CD14-positive monocyte (primary cell): Measurements from ENCODE around the gene MYPN. TPM values are rescaled to one million over a fixed set of nuclear protein-coding genes. Genes with fewer than 3 reads are reported as not detected.

Experiments
- DNase-seq, 3 donors: peaks; one replicate each; pipeline ENCODE4 v3.0.0-alpha.2; 2011 to 2022
- H2AFZ ChIP-seq: 2 replicates; pipeline ENCODE4 v1.6.0; 2012; ENCODE audit warnings: mild to moderate bottlenecking, low read depth, low read length, inconsistent platforms; ENCODE audit not compliant: insufficient read depth, poor library complexity, severe bottlenecking
- H3K27ac ChIP-seq, 2 donors: 1 replicate in 1 of 2; 2 replicates in 1 of 2; pipeline ENCODE4 v1.5.1; 2012 to 2013; ENCODE audit warnings: low read length in 2 of 2, control low read depth in 1 of 2, inconsistent platforms in 1 of 2, low read depth in 1 of 2, mild to moderate bottlenecking in 1 of 2
- H3K27me3 ChIP-seq, 2 donors: one replicate each; pipeline versions ENCODE4 v1.6.0 to v1.6.1; 2011 to 2013; ENCODE audit warnings: low read length in 2 of 2; ENCODE audit not compliant: control insufficient read depth in 2 of 2, insufficient read depth in 2 of 2
- H3K36me3 ChIP-seq, 2 donors: replicated peaks in 1 of 2; 1 replicate in 1 of 2; 2 replicates in 1 of 2; pipeline versions ENCODE4 v1.5.1 to v1.6.1; 2012 to 2013; ENCODE audit warnings: low read length in 2 of 2, control low read depth in 1 of 2, inconsistent platforms in 1 of 2, mild to moderate bottlenecking in 1 of 2; ENCODE audit not compliant: insufficient read depth in 2 of 2, control insufficient read depth in 1 of 2
- H3K4me1 ChIP-seq, 2 donors: 1 replicate in 1 of 2; 2 replicates in 1 of 2; pipeline versions ENCODE4 v1.5.1 to v1.6.1; 2012 to 2013; ENCODE audit warnings: low read length in 2 of 2, control low read depth in 1 of 2, inconsistent platforms in 1 of 2, mild to moderate bottlenecking in 1 of 2, moderate library complexity in 1 of 2; ENCODE audit not compliant: insufficient read depth in 2 of 2, control insufficient read depth in 1 of 2
- H3K4me2 ChIP-seq: replicated peaks from 2 replicates; pipeline ENCODE3; 2012; ENCODE audit warnings: low read length, moderate library complexity, mild to moderate bottlenecking; ENCODE audit not compliant: poor library complexity, severe bottlenecking; ENCODE audit errors: extremely low read depth
- H3K4me3 ChIP-seq, 3 experiments: fragments of 200-600 bp in 1 of 3; sonication (generic) in 1 of 3; replicated peaks in 1 of 3; 1 replicate in 2 of 3; 2 replicates in 1 of 3; pipeline ENCODE4 v1.5.1; 2011 to 2013; ENCODE audit warnings: low read length in 3 of 3, mild to moderate bottlenecking in 3 of 3, control low read depth in 2 of 3, low read depth in 2 of 3, inconsistent platforms in 1 of 3, moderate library complexity in 1 of 3
- H3K79me2 ChIP-seq: 2 replicates; pipeline ENCODE4 v1.6.0; 2012; ENCODE audit warnings: mild to moderate bottlenecking, control low read depth, inconsistent platforms, low read length, moderate library complexity; ENCODE audit not compliant: insufficient read depth
- H3K9ac ChIP-seq: 2 replicates; pipeline ENCODE4 v1.6.0; 2017; ENCODE audit warnings: low read length, mild to moderate bottlenecking; ENCODE audit not compliant: insufficient read depth, poor library complexity, severe bottlenecking
- H3K9me3 ChIP-seq, 2 donors: replicated peaks in 1 of 2; 1 replicate in 1 of 2; 2 replicates in 1 of 2; pipeline versions ENCODE4 v1.5.1 to v1.6.1; 2012 to 2013; ENCODE audit warnings: low read length in 2 of 2, control low read depth in 1 of 2; ENCODE audit not compliant: control insufficient read depth in 1 of 2, insufficient read depth in 1 of 2
- H4K20me1 ChIP-seq: 2 replicates; pipeline ENCODE4 v1.6.0; 2012; ENCODE audit warnings: mild to moderate bottlenecking, low read length, control low read depth, moderate library complexity; ENCODE audit not compliant: insufficient read depth
- H3K27ac Mint-ChIP-seq, 7 donors: one replicate each; pipeline ENCODE4 v1.8.0; 2020; ENCODE audit warnings: mild to moderate bottlenecking in 7 of 7, mixed read lengths in 7 of 7, moderate library complexity in 6 of 7, inconsistent platforms in 2 of 7
- H3K27me3 Mint-ChIP-seq, 3 donors: one replicate each; pipeline ENCODE4 v1.8.0; 2021 to 2022; ENCODE audit warnings: low read depth in 3 of 3, mild to moderate bottlenecking in 3 of 3, mixed read lengths in 3 of 3, moderate library complexity in 3 of 3, inconsistent platforms in 1 of 3
- H3K36me3 Mint-ChIP-seq, 2 donors: one replicate each; pipeline ENCODE4 v1.8.0; 2020; ENCODE audit warnings: mixed read lengths in 2 of 2, inconsistent platforms in 1 of 2, mild to moderate bottlenecking in 1 of 2
- H3K4me1 Mint-ChIP-seq: one replicate; pipeline ENCODE4 v1.8.0; 2020; ENCODE audit warnings: mild to moderate bottlenecking, mixed read lengths
- H3K4me3 Mint-ChIP-seq, 2 donors: one replicate each; pipeline ENCODE4 v1.8.0; 2020; ENCODE audit warnings: mild to moderate bottlenecking in 2 of 2, mixed read lengths in 2 of 2, moderate library complexity in 1 of 2
- H3K9me3 Mint-ChIP-seq, 7 donors: one replicate each; pipeline ENCODE4 v1.8.0; 2020 to 2022; ENCODE audit warnings: mixed read lengths in 7 of 7, mild to moderate bottlenecking in 6 of 7, moderate library complexity in 6 of 7, inconsistent platforms in 2 of 7
- WGBS: methylation state at CpG from one replicate; pipeline ENCODE4 v1.1.5; 2013; ENCODE audit warnings: missing lambda C conversion rate; ENCODE audit not compliant: insufficient coverage; 5-methylcytosine and 5-hydroxymethylcytosine counted together
- intact Hi-C, 2 donors: fragments of 100-400 bp; cut with micrococcal nuclease; formaldehyde crosslinking; loops; one replicate each; pipeline versions ENCODE4 v1.15.0 to v1.15.1; 2023
- polyA plus RNA-seq, 3 donors: library from polyadenylated mRNA; depleted of rRNA in 1 of 3; unstranded in 2 of 3; stranded (reverse) in 1 of 3; fragments of 300-500 nt in 2 of 3; fragments of >200 nt in 1 of 3; fragmentation: Illumina TruSeq in 2 of 3; gene quantifications; 1 replicate in 2 of 3; 2 replicates in 1 of 3; pipeline ENCODE4 v1.2.3, GENCODE V29; 2012 to 2021
- TF ChIP-seq, protein P1 (sequence below): fragments of 200-600 bp; IDR thresholded peaks from one replicate; pipeline ENCODE4 v1.8.0; 2022; ENCODE audit warnings: antibody characterized with exemption, mild to moderate bottlenecking

MYPN gene
- polyA plus RNA-seq, 3 donors, result not detected

DNA sequence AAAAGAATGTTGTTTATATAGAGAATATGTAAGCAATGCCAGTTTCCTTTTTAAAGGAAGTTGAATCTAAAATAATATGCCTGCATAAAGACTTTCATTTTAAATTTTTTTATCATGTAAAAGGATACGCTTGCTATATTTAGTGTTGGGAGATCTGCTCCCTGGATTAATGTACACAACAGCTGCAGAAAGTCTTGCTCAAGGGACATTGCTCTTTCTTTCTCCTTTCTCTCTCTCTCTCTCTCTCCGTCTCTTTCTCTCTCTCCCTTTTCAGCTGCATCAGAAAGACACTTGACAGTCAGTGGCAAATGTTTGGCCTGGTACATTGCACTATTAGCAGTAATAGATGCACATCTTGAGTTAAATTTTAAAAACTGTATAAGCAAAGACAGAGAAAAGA lies 739 bp downstream of the MYPN start:
- no peaks in the 10 kb centered on the region for H3K9me3 ChIP-seq
- no peaks in the 10 kb centered on the region for H3K27me3 ChIP-seq
- H3K27me3 Mint-ChIP-seq, result peaks cover 0 to 4% (median 0%) of the 10 kb centered on the region in 3 donors
- H3K4me2 ChIP-seq, result no peak overlapping the region
- DNase-seq, result no peak
- no peak overlapping the region for H3K4me3 Mint-ChIP-seq
- TF ChIP-seq, protein P1, sequence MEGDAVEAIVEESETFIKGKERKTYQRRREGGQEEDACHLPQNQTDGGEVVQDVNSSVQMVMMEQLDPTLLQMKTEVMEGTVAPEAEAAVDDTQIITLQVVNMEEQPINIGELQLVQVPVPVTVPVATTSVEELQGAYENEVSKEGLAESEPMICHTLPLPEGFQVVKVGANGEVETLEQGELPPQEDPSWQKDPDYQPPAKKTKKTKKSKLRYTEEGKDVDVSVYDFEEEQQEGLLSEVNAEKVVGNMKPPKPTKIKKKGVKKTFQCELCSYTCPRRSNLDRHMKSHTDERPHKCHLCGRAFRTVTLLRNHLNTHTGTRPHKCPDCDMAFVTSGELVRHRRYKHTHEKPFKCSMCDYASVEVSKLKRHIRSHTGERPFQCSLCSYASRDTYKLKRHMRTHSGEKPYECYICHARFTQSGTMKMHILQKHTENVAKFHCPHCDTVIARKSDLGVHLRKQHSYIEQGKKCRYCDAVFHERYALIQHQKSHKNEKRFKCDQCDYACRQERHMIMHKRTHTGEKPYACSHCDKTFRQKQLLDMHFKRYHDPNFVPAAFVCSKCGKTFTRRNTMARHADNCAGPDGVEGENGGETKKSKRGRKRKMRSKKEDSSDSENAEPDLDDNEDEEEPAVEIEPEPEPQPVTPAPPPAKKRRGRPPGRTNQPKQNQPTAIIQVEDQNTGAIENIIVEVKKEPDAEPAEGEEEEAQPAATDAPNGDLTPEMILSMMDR, result no peak
- no peak overlapping the region for H2AFZ ChIP-seq
- H3K4me3 ChIP-seq, result no peak overlapping the region
- no peak overlapping the region for H3K9ac ChIP-seq
- no peaks in the 10 kb centered on the region for H3K4me1 ChIP-seq
- no CpG with 5 or more reads among the region's 2 CpGs for WGBS
- no peaks in the 10 kb centered on the region for H3K4me1 Mint-ChIP-seq
- no peak overlapping the region for H3K27ac ChIP-seq
- no peaks in the 10 kb centered on the region for H3K79me2 ChIP-seq
- no peaks in the 10 kb centered on the region for H3K9me3 Mint-ChIP-seq
- H3K27ac Mint-ChIP-seq, result no peak overlapping the region
- H4K20me1 ChIP-seq, result no peaks in the 10 kb centered on the region
- no peaks in the 10 kb centered on the region for H3K36me3 Mint-ChIP-seq
- intact Hi-C loops, result no loop called here
- H3K36me3 ChIP-seq, result no peaks in the 10 kb centered on the region

DNA sequence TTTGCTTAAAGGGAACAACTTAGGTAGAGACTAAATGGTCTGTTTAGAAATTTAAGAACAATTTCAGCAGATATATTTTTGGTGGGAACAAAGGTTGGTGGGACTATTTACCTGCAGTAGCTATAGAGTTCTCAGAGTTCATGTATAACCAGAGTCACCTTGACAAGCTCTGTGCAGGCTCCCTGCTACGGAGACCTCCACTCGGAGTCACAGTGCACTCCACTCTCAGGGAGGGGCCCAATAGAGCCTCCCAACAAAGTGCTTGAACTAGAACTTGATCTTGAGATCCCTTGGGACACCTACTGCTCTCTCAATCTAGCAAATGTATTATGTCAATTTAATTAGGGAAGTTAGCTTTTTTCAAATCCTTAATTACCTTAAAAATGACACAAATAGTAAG lies 2.3 kb downstream of the MYPN start:
- no peaks in the 10 kb centered on the region for H3K9me3 ChIP-seq
- H3K4me2 ChIP-seq, result no peak overlapping the region

More for the DNA sequence above, 2.3 kb downstream of the MYPN start:
- 82% methylated on average over 2 of the region's 2 CpGs for WGBS
- DNase-seq, result no peak
- H3K4me1 Mint-ChIP-seq, result no peaks in the 10 kb centered on the region
- intact Hi-C loops, result no loop called here
- H3K9me3 Mint-ChIP-seq, result peaks cover 0 to 2% (median 0%) of the 10 kb centered on the region in 7 donors
- H3K4me3 Mint-ChIP-seq, result no peak overlapping the region
- H2AFZ ChIP-seq, result no peak overlapping the region
- H3K27me3 Mint-ChIP-seq, result peaks cover 0 to 4% (median 0%) of the 10 kb centered on the region in 3 donors
- H3K27ac ChIP-seq, result no peak overlapping the region
- TF ChIP-seq, protein P1, result no peak
- H3K36me3 Mint-ChIP-seq, result no peaks in the 10 kb centered on the region
- no peak overlapping the region for H3K9ac ChIP-seq
- no peak overlapping the region for H3K4me3 ChIP-seq
- no peaks in the 10 kb centered on the region for H3K79me2 ChIP-seq
- H3K27me3 ChIP-seq, result no peaks in the 10 kb centered on the region
- H3K27ac Mint-ChIP-seq, result no peak overlapping the region
- H3K36me3 ChIP-seq, result no peaks in the 10 kb centered on the region
- H4K20me1 ChIP-seq, result no peaks in the 10 kb centered on the region
- H3K4me1 ChIP-seq, result no peaks in the 10 kb centered on the region
